GM19467 (cell line): ENCODE data around the gene LRCOL1.

ENCODE experiments used
- ATAC-seq: cut with Tn5 transposase; IDR thresholded peaks from one replicate; pipeline ENCODE4 v1.9.1; 2021; ENCODE audit warnings: mild to moderate bottlenecking, moderate library complexity; ENCODE audit not compliant: unreplicated experiment

LRCOL1 gene

GRCh38 chr12:132620113-132620898 is 9.9 kb upstream of the LRCOL1 start:
- no peak for ATAC-seq

DNA sequence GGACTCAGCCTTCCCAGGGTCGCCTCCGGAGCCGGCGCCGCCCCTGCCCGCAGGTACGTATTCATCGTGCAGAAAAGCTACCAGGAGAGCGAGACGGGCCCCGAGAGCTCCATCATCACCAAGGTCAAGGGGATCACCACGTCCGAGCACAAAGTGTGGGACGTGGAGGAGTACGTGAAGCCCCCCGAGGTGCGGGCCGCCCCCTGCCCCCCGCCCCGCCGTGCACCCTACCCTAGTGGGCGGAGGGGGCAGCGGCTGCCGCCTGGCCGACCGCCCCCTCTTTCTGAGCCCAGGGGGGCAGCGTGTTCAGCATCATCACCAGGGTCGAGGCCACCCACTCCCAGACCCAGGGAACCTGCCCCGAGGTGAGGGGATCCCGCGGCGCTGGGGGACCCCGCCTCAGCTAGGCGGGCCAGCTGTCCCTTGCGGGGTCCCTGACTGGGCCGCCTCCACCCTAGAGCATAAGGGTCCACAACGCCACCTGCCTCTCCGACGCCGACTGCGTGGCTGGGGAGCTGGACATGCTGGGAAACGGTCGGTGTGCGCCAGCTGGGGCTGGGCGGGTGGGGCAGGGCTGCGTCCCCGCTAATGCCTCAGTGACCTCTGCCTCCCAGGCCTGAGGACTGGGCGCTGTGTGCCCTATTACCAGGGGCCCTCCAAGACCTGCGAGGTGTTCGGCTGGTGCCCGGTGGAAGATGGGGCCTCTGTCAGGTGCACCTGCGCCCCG is 9.2 kb upstream of the LRCOL1 start:
- ATAC-seq: no peak

- no peak for ATAC-seq
These were observed 8.6 kb upstream of the LRCOL1 start for GRCh38 chr12:132619071-132619385.

DNA sequence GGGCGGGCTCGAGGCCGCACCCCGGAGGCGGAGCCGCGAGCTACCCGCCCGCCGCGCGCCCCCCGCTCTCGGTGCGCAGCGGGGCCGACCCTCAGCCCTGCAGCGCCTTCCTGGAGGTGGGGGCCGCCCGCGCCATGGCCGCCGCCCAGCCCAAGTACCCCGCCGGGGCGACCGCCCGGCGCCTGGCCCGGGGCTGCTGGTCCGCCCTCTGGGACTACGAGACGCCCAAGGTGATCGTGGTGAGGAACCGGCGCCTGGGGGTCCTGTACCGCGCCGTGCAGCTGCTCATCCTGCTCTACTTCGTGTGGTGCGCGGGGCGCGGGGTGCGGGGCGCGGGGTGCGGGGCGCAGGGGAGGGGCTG is 8.3 kb upstream of the LRCOL1 start, which contains the start of gene P2RX2:
Gene P2RX2, plus strand, starts transcription at position 94 of the 361 bp plus-strand sequence. Its CDS starts 41 bp downstream, at position 135.
- ATAC-seq: no peak

- ATAC-seq: no peak
These were observed 7.7 kb upstream of the LRCOL1 start for GRCh38 chr12:132617822-132618682.

DNA sequence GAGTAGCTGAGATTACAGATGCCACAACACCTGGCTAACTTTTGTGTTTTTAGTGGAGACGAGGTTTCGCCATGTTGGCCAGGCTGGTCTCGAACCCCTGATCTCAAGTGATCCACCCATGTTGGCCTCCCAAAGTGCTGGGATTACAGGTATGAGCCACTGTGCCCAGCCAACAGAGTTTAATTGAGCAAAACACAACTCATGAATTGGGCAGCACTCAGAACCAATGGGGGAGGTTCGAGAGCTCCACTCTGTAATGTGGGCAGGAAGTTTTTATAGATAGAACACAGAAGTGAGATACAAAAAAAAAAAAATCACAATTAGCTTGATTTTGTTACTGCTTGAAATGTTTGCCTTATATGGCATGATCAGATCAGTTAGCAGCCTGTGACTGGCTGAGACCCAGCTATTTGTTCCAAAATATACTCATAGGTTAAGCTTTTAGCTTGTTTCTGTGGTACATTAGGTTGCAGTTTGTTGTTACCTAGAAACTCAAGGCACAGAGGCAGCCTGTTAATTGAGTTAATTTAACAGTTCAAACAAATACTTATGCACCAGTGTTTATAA is 6.8 kb upstream of the LRCOL1 start:
- ATAC-seq: no peak

- ATAC-seq: no peak
These were observed 5.2 kb upstream of the LRCOL1 start for GRCh38 chr12:132615579-132616038.

DNA sequence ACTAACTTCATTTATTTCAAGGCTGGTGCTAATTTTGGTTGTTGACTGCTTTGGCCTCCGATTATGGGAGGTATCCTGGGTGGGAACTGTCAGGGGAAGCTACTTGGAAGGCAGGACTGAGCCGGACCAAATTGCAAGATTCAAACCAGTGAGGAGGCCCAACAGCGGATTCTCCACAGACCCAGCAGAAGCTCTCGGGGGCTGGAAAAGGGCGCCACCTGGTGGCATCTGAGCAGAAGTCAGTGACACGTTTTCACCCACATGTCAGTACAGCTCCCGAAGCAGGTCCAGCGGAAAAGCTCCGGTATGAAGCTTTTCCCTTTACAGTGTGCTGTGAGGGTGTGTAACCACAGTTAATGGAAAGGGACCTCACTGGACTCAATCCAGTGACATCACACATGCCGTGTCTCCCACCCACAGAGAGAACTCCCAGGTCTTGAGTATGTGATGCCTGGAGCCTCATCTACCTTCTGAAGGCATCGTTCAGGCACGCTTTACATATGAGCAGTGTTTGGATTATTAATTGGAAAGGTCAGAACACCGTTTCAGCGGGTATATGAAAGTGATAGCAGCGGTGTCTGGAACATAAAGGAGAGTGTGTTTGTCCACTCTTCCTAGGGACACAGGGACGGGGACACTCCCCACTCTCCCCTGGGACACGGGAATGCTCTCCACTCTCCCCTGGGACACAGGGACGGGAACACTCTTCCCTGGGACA is 4.6 kb upstream of the LRCOL1 start:
- ATAC-seq: no peak

GRCh38 chr12:132614029-132614428 is 3.6 kb upstream of the LRCOL1 start:
- ATAC-seq: no peak

DNA sequence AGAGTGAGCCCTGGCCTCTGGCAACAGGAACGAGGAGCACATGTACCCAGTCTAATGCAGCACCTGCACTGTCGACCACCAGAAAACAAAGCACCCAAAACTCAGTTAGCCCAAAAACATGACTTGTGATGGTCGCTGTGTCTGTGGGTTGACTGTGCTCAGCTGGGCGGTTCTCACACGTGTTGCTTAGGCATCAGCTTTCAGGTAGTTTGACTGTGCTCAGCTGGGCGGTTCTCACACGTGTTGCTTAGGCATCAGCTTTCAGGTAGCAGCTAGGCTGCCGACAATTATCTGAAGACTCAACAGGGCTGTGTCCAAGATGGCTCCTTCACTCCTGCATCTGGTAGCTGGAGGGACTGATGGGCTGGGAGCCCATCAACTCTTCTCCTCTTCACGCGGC is 1.2 kb upstream of the LRCOL1 start:
- no peak for ATAC-seq

DNA sequence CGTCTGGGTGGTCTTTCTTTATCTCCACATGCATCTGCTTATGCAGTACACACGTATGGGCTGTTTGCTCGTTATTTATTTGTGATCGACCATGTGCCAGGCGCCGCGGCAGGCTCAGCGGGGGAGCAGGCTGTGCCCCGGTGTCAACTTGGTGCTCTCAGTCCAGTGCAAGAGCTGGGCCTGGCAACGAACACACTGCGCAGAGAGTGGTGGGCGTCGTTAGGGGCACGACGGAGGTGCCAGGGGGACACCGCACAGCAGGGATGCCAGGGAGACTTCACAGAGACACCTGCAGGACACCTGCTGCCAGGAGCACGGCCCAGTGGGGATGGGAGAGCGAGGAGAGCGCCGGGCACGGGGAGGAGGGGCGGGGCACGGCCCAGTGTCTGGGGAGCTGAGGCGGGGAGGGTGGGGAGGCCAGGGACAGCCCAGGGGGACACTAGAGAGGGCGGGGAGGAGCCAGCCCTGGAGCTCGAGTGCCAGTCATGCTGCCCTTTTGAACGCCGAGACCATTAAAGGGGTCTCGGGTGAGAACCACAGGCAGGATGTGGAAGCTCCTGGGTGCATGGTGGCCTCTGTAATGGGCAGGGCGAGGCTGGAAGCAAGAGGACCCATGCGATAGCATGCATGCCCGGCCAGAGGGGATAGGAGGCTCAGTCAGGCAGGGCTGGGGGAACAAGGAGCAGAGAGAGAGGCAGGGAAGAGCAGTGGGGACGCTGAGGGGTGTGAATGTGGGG is 652 bp upstream of the LRCOL1 start:
- no peak for ATAC-seq

DNA sequence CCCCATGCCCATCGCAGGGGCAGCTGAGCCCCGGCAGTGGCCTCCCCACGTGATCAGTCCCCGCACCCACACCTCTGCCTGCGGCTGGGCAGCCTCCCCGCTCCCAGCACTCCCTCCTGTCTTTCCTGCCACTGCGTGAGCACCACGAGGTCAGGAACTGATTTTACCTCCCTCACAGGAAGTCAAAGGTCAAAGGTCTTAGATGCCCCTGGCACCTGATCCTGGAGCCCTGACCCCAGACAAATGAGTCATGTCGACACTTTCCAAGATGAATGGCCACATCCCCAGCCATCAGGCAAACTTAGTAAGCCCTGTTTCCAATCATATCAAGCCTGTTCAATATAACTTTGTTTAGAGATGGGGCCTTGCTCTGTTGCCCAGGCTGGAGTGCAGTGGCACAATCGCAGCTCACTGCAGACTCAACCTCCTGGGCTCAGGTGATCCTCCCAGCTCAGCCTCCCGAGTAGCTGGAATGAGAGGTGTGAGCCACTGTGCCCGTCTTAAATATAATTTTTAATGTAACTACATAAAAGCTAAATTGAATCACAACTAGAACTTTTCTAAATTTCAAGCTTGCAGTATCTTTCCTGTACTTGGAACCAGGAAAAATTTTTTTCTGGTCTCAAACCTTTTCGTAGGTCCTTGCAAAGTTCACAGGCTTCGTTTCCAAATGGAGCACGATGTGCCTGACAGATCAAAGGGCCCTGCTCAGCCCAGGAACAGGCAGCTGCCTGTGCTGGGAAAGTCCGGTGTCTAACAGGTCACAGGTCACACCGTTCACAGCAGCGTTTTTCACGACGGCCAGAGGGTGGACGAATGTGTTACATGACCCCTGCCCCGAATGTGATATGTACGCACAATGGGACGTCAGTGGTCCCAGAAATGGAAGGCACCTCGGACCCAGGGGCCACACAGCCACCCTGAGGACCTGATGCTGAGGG is 1.9 kb downstream of the LRCOL1 start:
- no peak for ATAC-seq

DNA sequence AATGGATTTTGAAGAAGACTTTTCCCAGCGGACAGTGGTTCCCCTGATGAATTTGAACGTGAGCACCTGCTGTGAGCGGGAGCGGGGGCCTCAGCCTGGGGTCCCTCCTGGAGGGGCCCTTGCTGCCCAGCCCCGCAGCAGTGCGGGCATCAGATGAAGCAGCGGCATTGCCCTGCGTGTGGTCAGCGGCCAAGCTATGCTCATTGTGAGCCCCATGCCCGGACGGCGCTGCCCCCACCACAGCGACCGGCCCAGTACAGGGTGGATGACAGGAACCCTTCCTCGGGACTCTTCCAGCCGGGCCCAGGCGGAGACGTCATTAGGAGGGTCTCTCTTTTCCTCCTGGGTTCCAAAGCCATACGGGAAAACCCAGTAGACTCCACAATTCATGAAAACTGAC is 3.5 kb downstream of the LRCOL1 start:
- no peak for ATAC-seq

GRCh38 chr12:132606466-132606865 is 3.9 kb downstream of the LRCOL1 start:
- ATAC-seq: no peak

DNA sequence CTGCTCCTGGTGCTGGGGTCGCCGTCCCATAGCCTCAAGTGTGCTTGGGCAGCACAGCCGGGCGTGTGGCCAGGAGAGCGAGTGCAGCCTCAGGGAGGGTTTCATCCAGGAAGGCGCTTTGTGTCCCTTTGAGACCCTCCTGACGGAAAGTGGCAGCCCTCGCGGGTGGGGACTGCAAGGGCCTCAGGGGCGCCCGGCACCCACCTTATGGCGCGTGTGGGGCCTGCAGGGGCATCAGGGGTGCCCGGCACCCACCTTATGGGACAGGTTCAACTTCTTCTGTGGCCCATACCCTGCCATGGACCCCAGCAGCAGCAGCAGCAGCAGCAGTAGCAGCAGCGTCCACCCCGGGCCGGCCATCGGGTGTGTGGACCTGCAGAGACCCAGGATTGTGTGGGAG is 4.5 kb downstream of the LRCOL1 start:
- no peak for ATAC-seq

GRCh38 chr12:132604668-132605441 is 5.5 kb downstream of the LRCOL1 start:
- ATAC-seq: no peak

GRCh38 chr12:132604151-132604618 is 6.2 kb downstream of the LRCOL1 start:
- no peak for ATAC-seq
